GM12892 (cell line): Measurements from ENCODE around the gene TARS1.

ENCODE experiments used
- POLR2A ChIP-seq: IDR thresholded peaks from 2 replicates; pipeline ENCODE4 v1.6.1; 2011; ENCODE audit warnings: low read depth, low read length, control low read depth
- POLR2AphosphoS5 ChIP-seq: IDR thresholded peaks from 2 replicates; pipeline ENCODE4 v1.6.1; 2011; ENCODE audit warnings: low read depth, low read length, control low read depth

GRCh38 chr5:33457126-33457525 is 16.4 kb downstream of the TARS1 start:
- TF ChIP-seq POLR2AphosphoS5 (no peak), POLR2A (no peak)
